ENCODE measurements around the gene GSTCD.

DNA sequence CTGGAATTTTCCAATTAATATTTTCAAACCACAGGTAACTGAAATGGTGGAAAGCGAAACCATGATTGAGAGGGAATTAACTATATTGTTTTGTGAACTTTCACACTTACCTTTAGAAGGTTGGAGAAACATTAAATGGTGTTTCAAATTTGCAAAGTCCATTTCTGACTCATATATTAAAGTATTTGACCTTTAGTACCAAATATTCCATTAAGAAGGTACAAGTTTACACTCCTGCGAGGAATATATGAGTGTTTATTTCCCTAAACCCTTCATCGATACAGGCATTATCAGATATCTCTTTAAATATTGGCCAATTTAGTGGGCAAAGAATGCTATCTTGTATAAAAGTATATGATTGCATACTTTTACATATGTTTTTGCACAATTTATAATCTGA lies 142.6 kb downstream of the GSTCD start:
- TF ChIP-seq, protein P1, sequence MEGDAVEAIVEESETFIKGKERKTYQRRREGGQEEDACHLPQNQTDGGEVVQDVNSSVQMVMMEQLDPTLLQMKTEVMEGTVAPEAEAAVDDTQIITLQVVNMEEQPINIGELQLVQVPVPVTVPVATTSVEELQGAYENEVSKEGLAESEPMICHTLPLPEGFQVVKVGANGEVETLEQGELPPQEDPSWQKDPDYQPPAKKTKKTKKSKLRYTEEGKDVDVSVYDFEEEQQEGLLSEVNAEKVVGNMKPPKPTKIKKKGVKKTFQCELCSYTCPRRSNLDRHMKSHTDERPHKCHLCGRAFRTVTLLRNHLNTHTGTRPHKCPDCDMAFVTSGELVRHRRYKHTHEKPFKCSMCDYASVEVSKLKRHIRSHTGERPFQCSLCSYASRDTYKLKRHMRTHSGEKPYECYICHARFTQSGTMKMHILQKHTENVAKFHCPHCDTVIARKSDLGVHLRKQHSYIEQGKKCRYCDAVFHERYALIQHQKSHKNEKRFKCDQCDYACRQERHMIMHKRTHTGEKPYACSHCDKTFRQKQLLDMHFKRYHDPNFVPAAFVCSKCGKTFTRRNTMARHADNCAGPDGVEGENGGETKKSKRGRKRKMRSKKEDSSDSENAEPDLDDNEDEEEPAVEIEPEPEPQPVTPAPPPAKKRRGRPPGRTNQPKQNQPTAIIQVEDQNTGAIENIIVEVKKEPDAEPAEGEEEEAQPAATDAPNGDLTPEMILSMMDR (IDR thresholded peaks at IDR 0.05), result no peak
- TF ChIP-seq POLR2A (IDR thresholded peaks at IDR 0.05), result no peak

Data from body of pancreas (tissue), 4 donors.